Urothelium cell line (cell line): ENCODE results near the gene AFDN.
A peak's percentile ranks its signal among the peaks of the same experiment; 100 is the strongest.

Experiments used
- DNase-seq: peaks from one replicate; pipeline ENCODE4 v3.0.0; 2011; ENCODE audit warnings: low spot score, mixed read lengths
- FAIRE-seq: peaks from 2 replicates; lab custom pipeline; 2011; peaks lifted over from hg19 to GRCh38; lab: Jason Lieb, UNC

The AFDN gene

GRCh38 chr6:167838207-167838748 lies 11.6 kb downstream of the AFDN start:
- FAIRE-seq, result no peak
- DNase-seq, result no peak

- DNase-seq (no peak), FAIRE-seq (no peak)
These were observed 12.6 kb downstream of the AFDN start for GRCh38 chr6:167839343-167839742.

GRCh38 chr6:167839755-167840154 lies 13.0 kb downstream of the AFDN start:
- FAIRE-seq (no peak), DNase-seq (no peak)

- FAIRE-seq, result no peak
- no peak for DNase-seq
These were observed 13.4 kb downstream of the AFDN start for GRCh38 chr6:167840160-167840525.

- FAIRE-seq (no peak), DNase-seq (no peak)
These were observed 13.9 kb downstream of the AFDN start for GRCh38 chr6:167840526-167841179.

GRCh38 chr6:167841981-167842380 lies 15.3 kb downstream of the AFDN start:
- DNase-seq (no peak), FAIRE-seq (no peak)

- no peak for DNase-seq
- no peak for FAIRE-seq
These were observed 15.7 kb downstream of the AFDN start for GRCh38 chr6:167842457-167842856.

GRCh38 chr6:167843023-167843422 lies 16.3 kb downstream of the AFDN start:
- FAIRE-seq (no peak), DNase-seq (no peak)

GRCh38 chr6:167845856-167846255 lies 19.1 kb downstream of the AFDN start:
- DNase-seq, result no peak
- FAIRE-seq, result no peak

- FAIRE-seq, result no peak
- no peak for DNase-seq
These were observed 20.4 kb downstream of the AFDN start for GRCh38 chr6:167846997-167847606.

GRCh38 chr6:167847936-167848335 lies 21.2 kb downstream of the AFDN start:
- DNase-seq, result no peak
- no peak for FAIRE-seq

GRCh38 chr6:167848783-167849182 lies 22.1 kb downstream of the AFDN start:
- FAIRE-seq (no peak), DNase-seq (no peak)

GRCh38 chr6:167849846-167850459 lies 23.2 kb downstream of the AFDN start:
- DNase-seq (peak; percentile 56), FAIRE-seq (peak; percentile 46)

- no peak for DNase-seq
- FAIRE-seq, result no peak
These were observed 24.1 kb downstream of the AFDN start for GRCh38 chr6:167850782-167851181.

- no peak for DNase-seq
- FAIRE-seq, result no peak
These were observed 24.8 kb downstream of the AFDN start for GRCh38 chr6:167851370-167851952.

- FAIRE-seq (peak; percentile 42), DNase-seq (peak; percentile 42)
These were observed 29.2 kb downstream of the AFDN start for GRCh38 chr6:167855825-167856425.

- FAIRE-seq (no peak), DNase-seq (no peak)
These were observed 29.8 kb downstream of the AFDN start for GRCh38 chr6:167856474-167856873.

- DNase-seq, result peak; percentile 9
- no peak for FAIRE-seq
These were observed 30.4 kb downstream of the AFDN start for GRCh38 chr6:167856999-167857660.

GRCh38 chr6:167858086-167858591 lies 31.4 kb downstream of the AFDN start:
- no peak for FAIRE-seq
- no peak for DNase-seq

- FAIRE-seq, result no peak
- no peak for DNase-seq
These were observed 32.3 kb downstream of the AFDN start for GRCh38 chr6:167858842-167859664.
